GM18508 (cell line): ENCODE measurements around the gene SPNS1.
"Not testable (repeated sequence)": the region's sequence is repeated elsewhere in the genome, so short reads cannot be mapped to it uniquely, and the experiment has no call there.

Source experiments
- ATAC-seq: cut with Tn5 transposase; IDR thresholded peaks from one replicate; pipeline ENCODE4 v1.9.1; 2021; ENCODE audit warnings: moderate number of reproducible peaks; ENCODE audit not compliant: insufficient read depth, unreplicated experiment

Gene SPNS1

GRCh38 chr16:28951410-28951943, 23.1 kb upstream of the SPNS1 start:
- ATAC-seq = no peak

GRCh38 chr16:28958216-28958615, 16.4 kb upstream of the SPNS1 start:
- ATAC-seq = no peak

- no peak for ATAC-seq
These were observed 15.7 kb upstream of the SPNS1 start for GRCh38 chr16:28958836-28959235.

DNA sequence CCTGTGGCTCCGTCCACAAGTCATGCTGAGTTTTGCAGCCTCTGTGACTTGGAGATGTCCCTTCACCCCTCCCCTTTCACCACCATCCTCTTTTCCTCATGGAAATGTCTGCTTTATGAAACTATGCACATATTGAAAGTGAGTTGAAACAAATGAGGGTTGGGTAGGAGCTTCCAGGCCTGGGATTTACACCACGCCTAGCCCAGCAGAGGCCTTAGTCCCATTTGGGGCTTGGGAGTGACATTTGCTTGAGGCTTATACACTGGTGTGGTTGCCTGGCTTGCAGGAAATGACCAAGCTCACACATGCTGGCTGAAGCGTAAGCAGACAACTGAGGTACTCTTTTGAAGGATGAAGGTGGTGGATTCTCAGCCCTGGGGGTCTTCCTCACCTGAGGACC, 10.5 kb upstream of the SPNS1 start:
- no peak for ATAC-seq

- ATAC-seq = no peak
These were observed 10.1 kb upstream of the SPNS1 start for GRCh38 chr16:28964496-28964895.

GRCh38 chr16:28967156-28967555, 7.4 kb upstream of the SPNS1 start:
- ATAC-seq = no peak

GRCh38 chr16:28969696-28970095, 4.9 kb upstream of the SPNS1 start:
- not testable (repeated sequence) for ATAC-seq

- ATAC-seq = no peak
These were observed 556 bp upstream of the SPNS1 start for GRCh38 chr16:28974007-28974436.

- no peak for ATAC-seq
These were observed 601 bp downstream of the SPNS1 start for GRCh38 chr16:28975158-28975599.

DNA sequence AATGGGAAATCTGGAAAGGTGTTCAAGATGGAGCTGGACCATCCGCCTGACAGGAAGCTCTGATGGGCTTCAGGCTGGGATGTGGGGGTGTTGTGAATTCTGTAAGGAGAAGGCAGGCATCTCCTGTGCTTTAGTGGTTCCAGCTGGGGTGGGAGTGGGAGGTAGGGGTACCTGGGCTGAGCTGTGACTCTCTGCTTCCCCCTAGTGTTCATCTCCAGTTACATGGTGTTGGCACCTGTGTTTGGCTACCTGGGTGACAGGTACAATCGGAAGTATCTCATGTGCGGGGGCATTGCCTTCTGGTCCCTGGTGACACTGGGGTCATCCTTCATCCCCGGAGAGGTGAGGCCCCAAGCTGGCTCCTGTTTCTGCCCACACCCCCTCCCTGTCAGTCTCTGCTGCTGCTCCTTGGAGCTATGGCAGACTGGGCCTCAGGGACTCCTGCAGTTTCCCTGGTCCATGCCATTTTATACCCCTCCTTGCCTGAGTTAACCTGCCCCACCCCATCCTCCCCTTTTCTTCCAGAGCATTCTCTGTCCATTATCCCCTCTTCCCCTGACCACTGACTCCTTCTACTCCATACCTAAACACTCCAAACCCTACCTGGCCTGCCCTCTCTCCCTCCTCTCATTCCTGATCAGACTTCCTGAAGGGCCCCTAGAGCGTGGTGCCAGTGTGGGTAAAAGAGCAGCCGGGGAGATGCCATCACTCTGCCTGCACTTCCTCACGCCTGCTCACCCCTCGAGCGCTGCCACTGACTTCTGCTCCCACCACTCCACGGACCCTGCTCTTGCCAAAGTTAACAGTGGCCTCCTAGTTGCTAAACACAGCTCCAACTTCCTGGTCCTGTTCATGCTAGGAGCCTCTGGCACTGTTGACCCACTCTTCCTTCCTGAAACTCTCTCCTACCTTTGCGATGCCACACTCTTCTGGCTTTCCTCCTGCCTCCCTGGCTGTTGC, 3.4 kb downstream of the SPNS1 start:
- ATAC-seq = no peak

DNA sequence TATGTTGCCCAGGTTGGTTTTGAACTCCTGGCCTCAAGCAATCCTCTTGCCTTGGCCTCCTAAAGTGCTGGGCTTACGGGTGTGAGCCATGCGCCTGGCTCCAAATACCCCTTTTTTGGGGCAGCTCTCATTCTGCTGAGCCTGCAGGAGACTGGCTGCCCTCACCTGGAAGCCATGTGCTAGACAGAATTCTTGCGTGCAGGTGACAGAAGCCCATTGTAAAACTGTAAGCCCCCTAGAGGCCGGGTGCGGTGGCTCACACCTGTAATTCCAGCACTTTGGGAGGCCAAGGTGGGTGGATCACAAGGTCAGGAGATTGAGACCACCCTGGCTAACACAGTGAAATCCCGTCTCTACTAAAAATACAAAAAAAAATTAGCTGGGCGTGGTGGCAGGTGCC, 5.8 kb downstream of the SPNS1 start:
- ATAC-seq = not testable (repeated sequence)

- no peak for ATAC-seq
These were observed 6.4 kb downstream of the SPNS1 start for GRCh38 chr16:28980929-28981328.

DNA sequence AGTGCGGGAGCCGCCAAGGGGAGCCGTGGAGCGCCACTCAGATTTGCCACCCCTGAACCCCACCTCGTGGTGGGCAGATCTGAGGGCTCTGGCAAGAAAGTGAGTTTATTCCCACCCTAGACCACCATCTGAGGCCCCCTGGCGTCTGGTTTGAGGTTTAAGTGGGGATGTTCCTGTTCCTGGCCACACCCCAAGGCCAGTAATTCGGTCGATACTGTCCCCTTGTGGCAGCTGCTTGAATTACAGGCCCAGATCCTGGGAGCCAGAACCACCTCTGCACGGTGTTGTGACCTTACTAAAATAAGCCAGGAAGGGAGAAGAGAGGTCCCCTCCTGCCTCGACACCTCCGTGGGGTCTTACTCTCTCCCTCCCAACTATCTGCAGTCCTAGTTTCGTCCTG, 6.9 kb downstream of the SPNS1 start:
- no peak for ATAC-seq

GRCh38 chr16:28982418-28982817, 7.8 kb downstream of the SPNS1 start:
- ATAC-seq = no peak

GRCh38 chr16:28982949-28983348, 8.4 kb downstream of the SPNS1 start:
- ATAC-seq = no peak

DNA sequence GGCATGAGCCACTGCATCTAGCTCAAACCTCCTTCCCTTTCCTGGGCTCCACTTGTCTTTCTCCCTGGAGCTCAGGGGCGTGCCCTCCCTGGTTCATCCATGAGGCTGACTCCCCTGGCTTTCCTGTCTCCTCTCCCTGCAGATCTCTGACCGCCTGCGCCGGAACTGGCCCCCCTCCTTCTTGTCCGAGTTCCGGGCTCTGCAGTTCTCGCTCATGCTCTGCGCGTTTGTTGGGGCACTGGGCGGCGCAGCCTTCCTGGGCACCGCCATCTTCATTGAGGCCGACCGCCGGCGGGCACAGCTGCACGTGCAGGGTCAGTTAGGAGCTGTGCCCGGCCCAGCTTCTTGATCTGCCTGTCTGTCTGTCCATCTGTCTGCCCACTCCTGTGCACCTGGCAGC, 9.1 kb downstream of the SPNS1 start:
- ATAC-seq = no peak

DNA sequence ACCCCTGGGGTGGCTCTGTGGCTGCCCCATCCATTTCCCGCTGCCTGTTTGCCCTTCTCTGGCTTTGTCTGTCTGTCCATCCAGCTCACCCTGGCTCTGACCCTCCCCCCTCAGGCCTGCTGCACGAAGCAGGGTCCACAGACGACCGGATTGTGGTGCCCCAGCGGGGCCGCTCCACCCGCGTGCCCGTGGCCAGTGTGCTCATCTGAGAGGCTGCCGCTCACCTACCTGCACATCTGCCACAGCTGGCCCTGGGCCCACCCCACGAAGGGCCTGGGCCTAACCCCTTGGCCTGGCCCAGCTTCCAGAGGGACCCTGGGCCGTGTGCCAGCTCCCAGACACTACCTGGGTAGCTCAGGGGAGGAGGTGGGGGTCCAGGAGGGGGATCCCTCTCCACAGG, 9.5 kb downstream of the SPNS1 start:
- ATAC-seq = no peak

DNA sequence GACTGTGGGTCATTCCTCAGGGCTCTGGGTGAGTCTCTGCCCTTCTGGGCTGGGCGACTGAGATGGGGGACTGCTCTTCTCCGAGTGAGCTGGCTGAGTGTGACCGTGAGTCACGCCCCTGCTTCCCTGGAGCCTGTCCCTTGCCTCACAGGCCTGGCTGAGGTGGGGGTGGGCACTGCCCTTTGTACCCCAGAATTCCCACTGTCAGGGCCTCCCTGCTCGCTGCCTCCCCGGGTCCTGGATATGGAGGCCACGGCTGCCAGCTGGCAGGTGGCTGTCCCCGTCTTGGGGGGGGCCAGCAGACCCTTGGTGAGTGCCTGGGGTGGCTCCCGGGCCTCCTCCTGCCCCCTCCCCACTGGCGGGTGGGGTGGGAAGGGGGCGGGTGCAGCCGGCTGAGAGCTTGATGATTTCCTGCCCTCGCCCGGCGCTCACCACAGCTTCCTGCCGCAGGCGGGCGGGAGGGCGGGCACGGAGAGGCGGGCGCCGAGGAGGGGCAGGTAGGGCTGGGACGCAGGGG, 10.1 kb downstream of the SPNS1 start, which contains the start of gene LAT:
TSS of gene LAT (plus strand) at position 434 of the 517 bp plus-strand sequence. CDS start 366 bp downstream, outside the sequence.
- no peak for ATAC-seq

GRCh38 chr16:28985211-28986041, 10.8 kb downstream of the SPNS1 start:
- no peak for ATAC-seq

- no peak for ATAC-seq
These were observed 11.5 kb downstream of the SPNS1 start for GRCh38 chr16:28986046-28986445.
